Measurements from ENCODE around the gene CAMK2N1. TPM values are rescaled to one million over a fixed set of nuclear protein-coding genes. Genes with fewer than 3 reads are reported as not detected.

Gene CAMK2N1
- total and polyA plus RNA-seq, 2 of the 8 experiments (the other 6 are each of a cell fraction or from before 2014, with no cell fraction given) = 2.3 to 5.6 TPM

- H3K56ac ChIP-seq (replicated peaks; ENCODE audit: insufficient read length, low read depth, low read length) = no peak overlapping the region
- CTCF ChIA-PET (ENCODE audit: partially characterized antibody) = interaction anchor here (0.5 to 2.1 kb wide), 8 partner anchors 10 to 775 kb away, joined by 3 to 8 read pairs (median 4); no protein-coding TSS in a partner anchor
- peaks cover 20% of the 10 kb centered on the region for H3K23me2 ChIP-seq (ENCODE audit: low read depth, low read length)
- H2BK20ac ChIP-seq (ENCODE audit: low read length) = no peak overlapping the region
- H3K4ac ChIP-seq (replicated peaks; ENCODE audit: insufficient read length, low read depth, low read length) = no peak overlapping the region
- no peaks in the 10 kb centered on the region for H3K9me3 ChIP-seq (ENCODE audit: insufficient read depth in 2 of 2, low read depth in 1 of 2, low read length in 1 of 2)
- POLR2A ChIA-PET (ENCODE audit: partially characterized antibody) = interaction anchor here (1.0 kb wide), 1 partner anchor 11 kb away, joined by 4 read pairs; no protein-coding TSS in a partner anchor
- no peak overlapping the region for H3K4me2 ChIP-seq (ENCODE audit: insufficient read depth in 1 of 2, low read depth in 2 of 2, low read length in 2 of 2)
- H4K20me1 ChIP-seq (replicated peaks in 1 of 2; ENCODE audit: control insufficient read depth in 1 of 2, insufficient read depth in 2 of 2, low read length in 2 of 2) = peaks cover 3 to 7% of the 10 kb centered on the region in 2 experiments
- no peaks in the 10 kb centered on the region for H3K79me2 ChIP-seq (ENCODE audit: control insufficient read depth in 1 of 2, insufficient read depth in 2 of 2, low read length in 2 of 2)
- no peak overlapping the region for H2BK120ac ChIP-seq (replicated peaks; ENCODE audit: low read depth, low read length)
- no peaks in the 10 kb centered on the region for H3K36me3 ChIP-seq (ENCODE audit: control insufficient read depth in 2 of 4, insufficient read depth in 4 of 4, low read length in 3 of 4)
- H2AK5ac ChIP-seq (ENCODE audit: low read depth, low read length) = no peak overlapping the region; the same call in 1 of the 2 replicates
- H2BK5ac ChIP-seq (ENCODE audit: low read depth, low read length) = no peak overlapping the region
- FAIRE-seq = no peak
- peaks cover 12 to 30% (median 19%) of the 10 kb centered on the region in 4 experiments for H3K4me1 ChIP-seq (replicated peaks in 1 of 4; ENCODE audit: control insufficient read depth in 3 of 4, insufficient read depth in 4 of 4, low read length in 3 of 4)
- H3K27ac ChIP-seq (ENCODE audit: low read depth, low read length) = no peak overlapping the region
- H2BK15ac ChIP-seq (ENCODE audit: low read length) = 0 out of 2 replicates have a peak overlapping the region, but pooled peaks have one; percentile 46
- peaks cover 4 to 39% (median 31%) of the 10 kb centered on the region in 4 experiments for H3K27me3 ChIP-seq (replicated peaks in 1 of 4; ENCODE audit: control insufficient read depth in 3 of 4, extremely low read depth in 1 of 4, insufficient read depth in 3 of 4, low read length in 3 of 4)
- no peak overlapping the region for H3K4me3 ChIP-seq (ENCODE audit: extremely low read depth in 1 of 4, insufficient read depth in 2 of 4, low read depth in 3 of 4, low read length in 4 of 4)
- no peak overlapping the region for H4K5ac ChIP-seq (ENCODE audit: insufficient read length, low read depth, low read length)
- no peak overlapping the region for H2BK12ac ChIP-seq (ENCODE audit: low read depth, low read length)
- DNase-seq (ENCODE audit: low read depth in 1 of 2, low spot score in 2 of 2) = no peak
- no peak overlapping the region for H4K8ac ChIP-seq (ENCODE audit: extremely low read depth, insufficient read depth, low read length)
- H4K91ac ChIP-seq (replicated peaks; ENCODE audit: insufficient read length, low read length) = no peak overlapping the region
- no peak overlapping the region for H3K14ac ChIP-seq (ENCODE audit: insufficient read length)
- H3K18ac ChIP-seq (ENCODE audit: extremely low read depth, low read length) = no peak overlapping the region
- no peak overlapping the region for H3K9ac ChIP-seq (replicated peaks in 1 of 4; ENCODE audit: extremely low read depth in 1 of 4, low read depth in 3 of 4, low read length in 3 of 4)
- no peak overlapping the region for H2AFZ ChIP-seq (ENCODE audit: low read length)
- 78% methylated on average over 10 of the region's 10 CpGs; no CpG with 5 or more reads in 1 of the 2 experiments for WGBS, 2 experiments (ENCODE audit: extremely low coverage in 1 of 2, insufficient coverage in 1 of 2, insufficient read length in 1 of 2, insufficient replicate concordance in 2 of 2, low coverage in 1 of 2, low lambda C conversion rate in 2 of 2, missing lambda C conversion rate in 1 of 2)
- H3K23ac ChIP-seq (ENCODE audit: insufficient read length) = no peak overlapping the region
- H3K79me1 ChIP-seq (ENCODE audit: low read depth, low read length) = no peaks in the 10 kb centered on the region
- no peak for TF ChIP-seq MAFK (IDR thresholded peaks at IDR 0.05; ENCODE audit: low read depth, low read length)
- TF ChIP-seq POU5F1 (IDR thresholded peaks at IDR 0.05; ENCODE audit: low read depth, low read length) = no peak
- TF ChIP-seq E2F6 (IDR thresholded peaks at IDR 0.05) = no peak
- no peak for TF ChIP-seq TCF12 (IDR thresholded peaks at IDR 0.05; ENCODE audit: low read depth, low read length)
- TF ChIP-seq JUND (IDR thresholded peaks at IDR 0.05; ENCODE audit: low read length) = no peak
- TF ChIP-seq FOSL1 (IDR thresholded peaks at IDR 0.05; ENCODE audit: insufficient read depth, low read depth, low read length) = no peak
- no peak for TF ChIP-seq SIRT6 (IDR thresholded peaks at IDR 0.05; ENCODE audit: low read length)
- no peak for TF ChIP-seq SUZ12 (IDR thresholded peaks at IDR 0.05; ENCODE audit: low read length)
- TF ChIP-seq CHD2 (IDR thresholded peaks at IDR 0.05; ENCODE audit: low read length) = no peak
- no peak for TF ChIP-seq CTCF (IDR thresholded peaks at IDR 0.05; ENCODE audit: control extremely low read depth in 1 of 3, insufficient read depth in 1 of 3, low read depth in 1 of 3, low read length in 3 of 3)
Measured at GRCh38 chr1:20480243-20480944, 5.6 kb downstream of the CAMK2N1 start.

Data from H1 (cell line).